ENCODE results near the gene PHAF1. TPM values are rescaled to one million over a fixed set of nuclear protein-coding genes. Genes with fewer than 3 reads are reported as not detected.

Gene PHAF1
- total and polyA plus RNA-seq, 2 donors (not counting 1 experiment from before 2014, with no cell fraction given), result 18.8 to 20.7 TPM

DNA sequence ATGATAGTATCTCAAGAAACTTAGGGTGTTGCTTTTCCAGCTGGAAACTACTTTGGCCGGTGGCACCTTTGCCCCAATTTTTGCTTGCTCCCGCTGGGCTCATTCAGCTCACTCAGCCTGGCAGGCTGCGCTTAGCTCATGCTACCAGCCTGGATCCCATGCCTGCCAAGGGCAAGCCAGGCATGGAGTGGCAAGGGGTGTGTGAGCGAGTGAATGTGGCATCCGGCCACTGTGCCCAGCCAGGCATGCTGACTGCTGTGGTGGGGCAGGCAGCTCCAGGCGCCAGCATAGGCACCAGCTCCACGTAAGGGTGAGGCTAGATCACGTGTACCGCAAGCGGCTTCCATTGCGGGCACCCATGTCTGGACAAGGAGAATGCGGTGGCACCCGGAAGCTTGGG lies 31.6 kb downstream of the PHAF1 start:
- H3K9ac ChIP-seq (ENCODE audit: low read length), result no peak overlapping the region
- H4K20me1 ChIP-seq (ENCODE audit: control insufficient read depth, insufficient read depth, low read length, poor library complexity, severe bottlenecking), result no peaks in the 10 kb centered on the region
- peaks cover 2 to 71% of the 10 kb centered on the region in 2 experiments for H3K36me3 ChIP-seq (replicated peaks in 1 of 2; ENCODE audit: control extremely low read depth in 1 of 2, control insufficient read depth in 1 of 2, extremely low read depth in 1 of 2, insufficient read depth in 2 of 2, low read length in 1 of 2)
- ATAC-seq (ENCODE audit: low read depth) (no peak), DNase-seq (no peak)
- no peaks in the 10 kb centered on the region for H3K4me1 Mint-ChIP-seq
- no peaks in the 10 kb centered on the region for H3K9me3 ChIP-seq (ENCODE audit: control extremely low read depth in 1 of 3, control insufficient read depth in 2 of 3, insufficient read depth in 1 of 3, low read length in 2 of 3)
- no peak overlapping the region for H3K27ac ChIP-seq (ENCODE audit: low read length in 2 of 2)
- no peaks in the 10 kb centered on the region for H3K27me3 ChIP-seq (replicated peaks in 1 of 4; ENCODE audit: control extremely low read depth in 1 of 4, control insufficient read depth in 3 of 4, insufficient read depth in 4 of 4, low read length in 3 of 4)
- no peaks in the 10 kb centered on the region for H3K27me3 Mint-ChIP-seq
- no peak overlapping the region for H3K4me3 ChIP-seq (ENCODE audit: control extremely low read depth in 1 of 5, extremely low read depth in 1 of 5, insufficient read depth in 1 of 5, low read depth in 2 of 5, low read length in 4 of 5)
- WGBS (ENCODE audit: insufficient coverage), result 96% methylated on average over 13 of the region's 13 CpGs
- no peak for TF ChIP-seq EZH2 (IDR thresholded peaks at IDR 0.05; ENCODE audit: borderline replicate concordance, insufficient read depth, low read depth, low read length, poor library complexity, severe bottlenecking)
- TF ChIP-seq, protein P1, sequence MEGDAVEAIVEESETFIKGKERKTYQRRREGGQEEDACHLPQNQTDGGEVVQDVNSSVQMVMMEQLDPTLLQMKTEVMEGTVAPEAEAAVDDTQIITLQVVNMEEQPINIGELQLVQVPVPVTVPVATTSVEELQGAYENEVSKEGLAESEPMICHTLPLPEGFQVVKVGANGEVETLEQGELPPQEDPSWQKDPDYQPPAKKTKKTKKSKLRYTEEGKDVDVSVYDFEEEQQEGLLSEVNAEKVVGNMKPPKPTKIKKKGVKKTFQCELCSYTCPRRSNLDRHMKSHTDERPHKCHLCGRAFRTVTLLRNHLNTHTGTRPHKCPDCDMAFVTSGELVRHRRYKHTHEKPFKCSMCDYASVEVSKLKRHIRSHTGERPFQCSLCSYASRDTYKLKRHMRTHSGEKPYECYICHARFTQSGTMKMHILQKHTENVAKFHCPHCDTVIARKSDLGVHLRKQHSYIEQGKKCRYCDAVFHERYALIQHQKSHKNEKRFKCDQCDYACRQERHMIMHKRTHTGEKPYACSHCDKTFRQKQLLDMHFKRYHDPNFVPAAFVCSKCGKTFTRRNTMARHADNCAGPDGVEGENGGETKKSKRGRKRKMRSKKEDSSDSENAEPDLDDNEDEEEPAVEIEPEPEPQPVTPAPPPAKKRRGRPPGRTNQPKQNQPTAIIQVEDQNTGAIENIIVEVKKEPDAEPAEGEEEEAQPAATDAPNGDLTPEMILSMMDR (IDR thresholded peaks at IDR 0.05), result no peak
- no peaks in the 10 kb centered on the region for H3K9me3 Mint-ChIP-seq (ENCODE audit: insufficient read depth)
- no peaks in the 10 kb centered on the region for H3K79me2 ChIP-seq (ENCODE audit: control insufficient read depth, insufficient read depth, low read length)
- no peak overlapping the region for H3K4me2 ChIP-seq (replicated peaks; ENCODE audit: low read depth, low read length, poor library complexity, severe bottlenecking)
- CTCF ChIA-PET, result interaction anchor here (1.1 to 1.6 kb wide), 4 partner anchors 14 to 123 kb away, joined by 3 to 6 read pairs (median 4); no protein-coding TSS in a partner anchor
- no peaks in the 10 kb centered on the region for H3K4me1 ChIP-seq (ENCODE audit: control insufficient read depth in 2 of 2, insufficient read depth in 2 of 2, low read length in 2 of 2)
- H3K27ac Mint-ChIP-seq, result no peak overlapping the region
- no peak overlapping the region for H3K4me3 Mint-ChIP-seq
- no peak overlapping the region for H2AFZ ChIP-seq (ENCODE audit: insufficient read depth, low read depth, low read length, poor library complexity, severe bottlenecking)
- POLR2A ChIA-PET, result interaction anchor here (0.6 kb wide), 1 partner anchor 87 kb away, joined by 7 read pairs; no protein-coding TSS in a partner anchor
- intact Hi-C loops (cut with micrococcal nuclease), result no loop called here

DNA sequence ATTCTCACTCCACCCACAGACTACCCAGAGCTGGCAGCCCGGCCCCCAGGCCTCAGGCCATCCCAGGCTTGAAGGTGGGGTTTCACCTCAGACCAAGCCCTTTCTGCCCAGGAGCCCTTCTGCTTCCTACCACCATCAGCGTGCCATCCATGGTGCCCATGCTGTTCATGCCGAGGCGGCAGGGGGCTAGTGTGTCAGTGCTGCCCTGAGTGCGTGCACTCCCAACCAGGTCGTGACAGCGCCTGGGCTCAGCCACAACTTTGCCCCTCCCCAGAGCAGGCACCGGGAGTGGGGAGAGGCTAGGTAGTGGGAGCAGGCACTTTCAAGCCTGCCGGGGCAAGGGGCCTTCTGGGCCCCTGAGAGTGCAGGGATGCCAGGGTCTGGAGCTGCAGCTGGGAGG lies 32.6 kb downstream of the PHAF1 start:
- Histone ChIP-seq H3K9ac (ENCODE audit: low read length) (no peak overlapping the region), H2AFZ (ENCODE audit: insufficient read depth, low read depth, low read length, poor library complexity, severe bottlenecking) (no peak overlapping the region), H3K9me3 (ENCODE audit: control extremely low read depth in 1 of 3, control insufficient read depth in 2 of 3, insufficient read depth in 1 of 3, low read length in 2 of 3) (no peaks in the 10 kb centered on the region), H4K20me1 (ENCODE audit: control insufficient read depth, insufficient read depth, low read length, poor library complexity, severe bottlenecking) (no peaks in the 10 kb centered on the region), H3K4me1 (ENCODE audit: control insufficient read depth in 2 of 2, insufficient read depth in 2 of 2, low read length in 2 of 2) (no peaks in the 10 kb centered on the region), H3K27ac (ENCODE audit: low read length in 2 of 2) (no peak overlapping the region), H3K79me2 (ENCODE audit: control insufficient read depth, insufficient read depth, low read length) (no peaks in the 10 kb centered on the region), H3K4me2 (replicated peaks; ENCODE audit: low read depth, low read length, poor library complexity, severe bottlenecking) (no peak overlapping the region), H3K36me3 (replicated peaks in 1 of 2; ENCODE audit: control extremely low read depth in 1 of 2, control insufficient read depth in 1 of 2, extremely low read depth in 1 of 2, insufficient read depth in 2 of 2, low read length in 1 of 2) (peaks cover 2 to 80% of the 10 kb centered on the region in 2 experiments), H3K27me3 (replicated peaks in 1 of 4; ENCODE audit: control extremely low read depth in 1 of 4, control insufficient read depth in 3 of 4, insufficient read depth in 4 of 4, low read length in 3 of 4) (no peaks in the 10 kb centered on the region), H3K4me3 (ENCODE audit: control extremely low read depth in 1 of 5, extremely low read depth in 1 of 5, insufficient read depth in 1 of 5, low read depth in 2 of 5, low read length in 4 of 5) (no peak overlapping the region)
- Mint-ChIP-seq H3K27ac (no peak overlapping the region), H3K4me1 (no peaks in the 10 kb centered on the region), H3K27me3 (no peaks in the 10 kb centered on the region), H3K4me3 (no peak overlapping the region), H3K9me3 (ENCODE audit: insufficient read depth) (no peaks in the 10 kb centered on the region)
- intact Hi-C loops (cut with micrococcal nuclease), result no loop called here
- TF ChIP-seq, protein P1 (IDR thresholded peaks at IDR 0.05), result no peak
- no peak for TF ChIP-seq EZH2 (IDR thresholded peaks at IDR 0.05; ENCODE audit: borderline replicate concordance, insufficient read depth, low read depth, low read length, poor library complexity, severe bottlenecking)
- no peak for DNase-seq
- no peak for ATAC-seq (ENCODE audit: low read depth)
- POLR2A ChIA-PET, result no interaction called here
- WGBS (ENCODE audit: insufficient coverage), result 99% methylated on average over 9 of the region's 9 CpGs
- CTCF ChIA-PET, result interaction anchor here (1.6 kb wide), 2 partner anchors 13 to 41 kb away, joined by 5 to 6 read pairs; no protein-coding TSS in a partner anchor
